Middle frontal gyrus (tissue), 1 donor: ENCODE results near the gene PIGQ.

Source experiments
- DNase-seq: peaks from one replicate; pipeline ENCODE4 v3.0.0-alpha.2; 2015; ENCODE audit warnings: low spot score; ENCODE audit errors: extremely low spot score

PIGQ gene

DNA sequence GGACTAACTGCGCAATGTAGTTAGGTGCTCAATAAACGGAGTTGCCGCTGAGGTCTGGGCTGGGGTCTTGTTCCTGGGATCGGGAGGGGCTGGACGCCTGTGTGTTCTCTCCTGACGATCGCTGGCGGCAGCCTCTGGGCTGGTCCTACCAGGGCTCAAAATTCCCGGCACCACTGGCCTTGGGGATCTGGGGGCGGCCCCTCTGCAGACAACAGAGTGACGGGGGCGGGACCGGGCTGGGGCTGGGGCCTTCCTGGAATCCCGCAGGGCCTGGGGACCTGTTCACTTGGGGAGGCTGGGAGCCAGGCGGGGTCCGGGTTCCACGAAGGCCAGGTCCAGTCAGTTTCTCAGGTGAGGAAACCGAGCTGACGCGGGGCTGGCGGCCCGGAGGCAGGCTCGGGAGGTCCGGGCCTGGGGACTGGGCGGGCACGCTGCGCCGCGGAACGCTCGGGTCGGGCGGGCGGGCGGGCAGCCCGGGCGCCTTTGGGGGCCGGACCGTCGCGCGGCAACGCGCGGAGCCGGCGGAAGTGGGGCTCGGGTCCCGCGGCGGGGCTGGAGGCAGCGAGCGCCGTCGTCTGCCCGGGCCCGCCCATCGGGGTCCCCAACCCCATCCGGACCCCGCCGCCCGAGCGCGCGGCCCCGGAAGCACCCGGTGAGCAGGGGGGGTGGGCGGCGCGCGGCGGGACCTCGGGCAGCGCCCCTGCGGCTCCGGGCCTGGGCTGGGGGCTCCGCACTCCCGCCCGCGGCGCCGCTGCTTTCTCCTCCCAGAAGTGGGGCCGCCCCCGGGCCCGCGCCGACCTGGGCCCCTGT, at the start of gene PIGQ:
PIGQ (plus strand) TSS at position 524 of the 810 bp plus-strand sequence. CDS start 4,107 bp downstream, outside the sequence.
- DNase-seq, result no peak

DNA sequence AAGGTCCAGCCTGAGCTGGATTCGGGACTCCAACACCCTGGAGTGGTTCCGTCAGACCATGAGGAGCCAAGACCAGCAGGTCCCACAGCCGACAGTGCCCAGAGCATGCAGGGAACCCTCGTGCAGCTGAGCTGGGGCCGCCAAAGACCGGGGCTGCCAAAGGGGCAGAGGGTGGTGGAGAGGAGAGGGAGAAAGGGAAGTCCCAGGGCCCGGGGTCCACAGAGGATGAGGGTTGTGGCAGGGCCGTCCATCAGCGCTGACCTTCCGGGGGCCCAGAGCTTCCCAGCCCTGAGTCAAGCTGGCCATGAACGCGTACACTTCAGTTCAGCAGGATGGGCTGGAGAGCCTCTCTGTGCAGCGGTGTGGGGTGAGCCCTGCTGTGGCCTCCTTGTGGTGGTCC, 48.9 kb upstream of the PIGQ start:
- DNase-seq, result no peak

DNA sequence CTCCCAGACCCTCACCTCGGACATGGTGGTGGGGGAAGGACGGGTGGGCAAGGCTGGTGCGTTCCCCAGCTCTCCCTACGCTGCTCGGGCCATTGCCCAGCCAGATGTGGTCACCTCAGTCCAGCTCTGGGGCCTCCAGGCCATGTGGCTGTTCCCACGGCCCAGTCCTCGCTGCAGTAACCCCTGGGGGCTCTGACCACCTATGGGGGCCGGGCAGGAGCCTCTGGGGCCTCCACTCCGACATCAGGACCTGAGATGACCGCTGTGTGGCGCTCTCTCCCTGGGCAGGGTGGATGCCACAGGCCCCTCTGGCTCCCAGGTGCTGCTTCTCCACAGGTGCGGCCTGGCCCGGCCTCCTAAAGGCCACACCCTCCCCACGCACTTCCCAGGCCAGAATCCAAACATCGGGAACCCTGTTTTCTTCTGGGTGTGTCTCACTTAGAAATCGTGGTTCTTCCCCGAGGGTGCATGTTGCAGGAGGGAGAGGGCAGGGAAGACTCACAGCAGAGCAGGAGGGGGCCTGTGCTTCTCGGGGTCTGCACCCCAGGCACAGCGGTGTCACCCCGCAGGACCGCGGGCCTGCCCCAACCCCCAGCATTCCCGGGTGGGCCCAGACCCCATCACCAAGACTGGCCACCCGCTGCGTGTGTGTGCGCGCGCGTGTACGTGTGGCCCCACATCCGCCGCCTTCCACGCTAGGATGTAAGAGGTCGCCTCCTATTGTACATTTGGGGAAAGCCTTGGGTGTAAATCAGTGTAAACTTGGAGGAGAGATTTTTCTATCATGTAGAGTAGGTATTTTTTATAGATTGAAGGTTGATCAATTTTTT, 48.2 kb upstream of the PIGQ start:
- no peak for DNase-seq

DNA sequence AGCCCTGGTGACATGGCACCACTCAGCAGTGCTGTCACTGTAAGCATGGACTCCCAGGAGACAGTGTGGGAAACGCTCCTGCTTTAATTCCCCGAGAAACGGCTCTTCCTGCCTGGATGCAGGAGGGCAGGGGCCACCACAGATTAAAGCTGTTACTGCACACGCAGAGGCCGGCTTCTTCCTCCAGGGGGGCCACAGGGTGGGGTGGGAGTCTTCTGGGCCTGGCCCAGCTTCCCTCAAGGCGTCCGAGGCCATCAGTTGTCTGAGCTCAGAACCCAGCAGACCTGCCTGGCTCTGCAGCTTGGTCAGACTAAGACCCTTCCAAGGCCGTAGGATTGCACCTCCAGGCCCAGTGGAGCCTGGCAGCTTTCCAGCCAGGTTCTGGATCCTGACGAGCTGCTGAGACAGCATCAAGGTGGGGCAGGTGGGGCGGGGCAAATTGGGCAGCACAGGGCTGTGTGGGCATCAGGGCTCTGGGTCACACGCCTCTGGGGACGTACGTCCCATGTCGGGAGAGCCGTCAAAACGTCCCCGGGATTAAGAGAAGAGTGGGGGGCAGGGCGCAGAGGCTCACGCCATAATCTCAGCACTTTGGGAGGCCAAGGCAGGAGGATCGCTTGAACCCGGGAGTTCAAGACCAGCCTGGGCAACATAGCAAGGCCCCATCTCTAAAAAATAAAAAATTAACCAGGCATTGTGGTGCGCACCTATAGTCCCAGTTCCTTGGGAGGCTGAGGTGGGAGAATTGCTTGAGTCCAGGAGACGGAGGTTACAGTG, 47.3 kb upstream of the PIGQ start:
- DNase-seq, result no peak

DNA sequence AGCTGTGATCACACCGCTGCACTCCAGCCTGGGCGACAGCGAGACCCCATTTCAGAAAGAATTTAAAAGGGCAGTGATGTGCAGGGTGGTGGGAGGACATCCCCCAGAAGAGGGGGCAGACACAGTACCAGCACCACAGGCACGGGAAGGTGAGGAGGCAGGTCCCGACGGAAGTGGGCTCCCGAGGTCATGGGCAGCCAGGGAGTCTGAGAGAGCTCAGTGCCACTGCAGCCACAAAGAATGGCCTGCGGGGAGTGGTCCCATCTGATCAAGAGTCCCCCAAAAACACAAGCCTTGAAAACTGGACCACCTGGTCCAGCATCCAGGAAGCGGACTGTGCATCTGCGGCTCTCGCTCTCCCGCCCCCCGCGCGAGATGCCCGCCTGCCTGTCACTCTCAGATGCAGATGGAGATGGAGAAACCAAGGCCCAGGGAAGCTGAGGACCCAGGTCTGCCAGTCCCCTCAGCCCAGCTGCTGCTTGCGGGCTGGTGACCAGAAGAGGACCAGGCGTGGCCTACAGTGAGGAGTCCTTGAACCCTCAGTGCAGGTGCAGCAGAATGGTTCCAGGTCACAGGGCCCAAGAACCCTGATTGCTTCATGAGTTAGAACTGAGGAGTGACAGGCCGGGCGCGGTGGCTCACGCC, 46.5 kb upstream of the PIGQ start:
- DNase-seq, result no peak

DNA sequence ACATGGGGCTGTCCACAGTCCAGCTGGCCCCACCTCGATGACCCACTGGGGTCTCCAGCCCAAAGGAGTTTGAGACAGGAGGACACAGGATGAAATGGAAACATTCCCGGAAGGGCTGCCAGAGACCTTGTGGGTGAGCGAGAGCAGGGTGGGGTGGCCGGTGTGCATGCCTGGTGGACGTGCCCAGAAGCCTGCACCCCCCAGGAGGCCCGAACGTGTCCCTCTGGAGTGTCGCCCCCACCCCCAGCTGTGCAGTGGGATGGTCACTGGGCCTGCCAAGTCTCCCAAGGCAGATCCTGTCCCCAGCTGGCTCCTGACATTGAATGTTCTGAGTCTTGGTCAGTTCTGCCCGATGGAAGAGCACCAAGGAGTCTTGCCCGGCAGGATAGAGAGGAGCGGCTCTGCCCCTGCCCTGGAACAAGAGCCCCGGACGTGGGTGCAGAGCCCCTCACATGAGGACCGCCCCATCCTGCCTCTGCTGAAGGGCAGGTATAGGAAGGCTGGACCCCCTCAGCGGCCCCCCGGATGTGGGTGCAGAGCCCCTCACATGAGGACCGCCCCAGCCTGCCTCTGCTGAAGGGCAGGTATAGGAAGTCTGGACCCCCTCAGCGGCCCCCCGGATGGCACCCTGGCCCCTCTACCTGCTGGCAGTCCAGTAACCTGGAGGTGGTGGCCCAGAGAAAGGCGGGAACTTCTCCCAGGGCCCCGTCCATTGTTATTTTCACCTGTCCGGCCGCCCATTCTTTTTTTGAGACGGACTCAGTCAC, 45.3 kb upstream of the PIGQ start:
- DNase-seq, result no peak

DNA sequence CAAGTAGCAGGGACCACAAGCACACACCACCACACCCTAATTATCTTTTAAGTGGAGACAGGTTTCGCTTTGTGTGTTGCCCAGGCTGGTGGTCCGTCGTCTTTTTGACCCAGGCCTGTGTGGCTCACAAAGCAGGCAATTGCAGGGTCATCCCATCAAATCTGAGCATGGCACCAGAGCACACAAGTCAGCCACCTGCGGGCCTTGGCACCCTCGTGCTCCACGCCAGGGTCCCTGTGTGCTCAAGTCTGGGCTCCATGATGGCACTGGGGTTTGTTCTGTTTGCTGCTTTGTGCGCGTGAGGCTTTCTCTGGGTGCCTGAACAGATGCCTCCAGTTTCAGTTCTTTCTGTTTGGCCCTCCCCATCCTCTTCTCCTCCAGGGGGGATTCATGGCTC, 44.6 kb upstream of the PIGQ start:
- no peak for DNase-seq

DNA sequence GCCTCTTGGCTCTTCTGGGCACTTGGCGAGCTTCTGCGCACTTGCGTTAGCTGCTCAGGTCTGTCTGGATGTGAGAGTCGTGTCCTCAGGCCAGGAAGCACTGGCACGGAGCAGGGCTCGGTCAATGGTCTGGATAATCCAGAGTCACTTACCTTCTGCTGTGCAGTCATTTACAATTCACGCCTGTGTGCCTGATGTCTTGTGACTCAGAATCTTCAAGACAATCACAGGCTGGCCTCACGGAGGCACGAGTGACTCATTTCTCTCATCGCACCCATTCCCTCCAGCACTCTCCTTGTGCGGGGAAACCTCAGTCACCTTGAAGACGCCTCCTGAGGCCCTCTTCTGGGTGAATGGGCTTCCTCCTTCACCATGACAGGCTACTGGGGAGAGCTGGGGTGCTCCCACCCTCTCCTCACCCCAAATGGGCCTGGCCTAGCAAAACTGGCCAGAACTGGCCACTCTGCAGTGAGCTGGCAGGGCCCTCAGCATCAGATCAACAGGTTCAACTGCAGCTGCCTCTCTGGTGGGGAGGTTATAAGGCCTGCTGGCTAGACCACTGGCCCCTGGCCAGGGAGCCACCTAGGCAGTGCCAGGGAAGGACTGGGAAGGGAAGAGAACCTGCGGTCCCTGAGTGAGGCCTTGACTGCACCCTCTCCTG, 44.1 kb upstream of the PIGQ start:
- no peak for DNase-seq

DNA sequence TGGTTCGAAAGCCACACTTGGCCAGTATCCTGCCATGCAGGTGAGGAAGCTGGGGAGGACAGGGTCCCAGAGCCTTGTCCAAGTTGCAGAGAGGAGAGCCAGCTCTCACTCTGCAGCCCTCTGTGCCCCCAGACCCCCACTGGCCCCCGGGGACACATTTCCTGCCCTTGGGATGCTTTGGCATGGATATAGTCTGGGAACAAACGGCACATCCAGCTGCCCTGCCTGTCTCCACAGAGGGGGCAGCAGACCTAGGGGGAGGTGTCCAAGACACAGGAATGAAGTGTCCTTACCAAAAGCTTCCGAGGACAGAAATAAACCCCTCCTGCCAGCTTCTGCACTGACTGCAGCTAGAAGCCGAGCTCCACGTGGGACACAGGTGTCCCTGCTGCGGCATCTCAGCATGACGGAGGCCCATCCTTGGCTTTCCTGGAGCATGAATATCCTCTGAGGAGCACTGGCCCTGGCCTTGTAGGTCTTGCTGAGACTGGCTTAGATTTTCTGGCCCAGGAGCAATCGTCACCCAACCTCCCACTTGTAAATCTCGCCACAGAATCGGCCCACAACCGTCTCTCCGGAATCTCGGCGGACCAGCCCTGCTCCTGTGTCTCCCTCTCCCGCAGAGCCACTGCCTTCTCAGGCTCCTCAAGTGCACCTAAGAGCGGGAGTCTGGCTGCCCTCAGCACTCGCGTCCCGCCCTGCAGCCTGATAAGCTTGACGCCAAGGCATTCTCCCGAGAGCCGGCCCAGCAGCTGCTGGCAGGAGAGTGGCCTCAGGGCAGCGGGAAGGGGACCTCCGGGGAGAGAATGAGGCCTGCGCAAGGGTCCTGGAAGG, 43.4 kb upstream of the PIGQ start:
- no peak for DNase-seq

DNA sequence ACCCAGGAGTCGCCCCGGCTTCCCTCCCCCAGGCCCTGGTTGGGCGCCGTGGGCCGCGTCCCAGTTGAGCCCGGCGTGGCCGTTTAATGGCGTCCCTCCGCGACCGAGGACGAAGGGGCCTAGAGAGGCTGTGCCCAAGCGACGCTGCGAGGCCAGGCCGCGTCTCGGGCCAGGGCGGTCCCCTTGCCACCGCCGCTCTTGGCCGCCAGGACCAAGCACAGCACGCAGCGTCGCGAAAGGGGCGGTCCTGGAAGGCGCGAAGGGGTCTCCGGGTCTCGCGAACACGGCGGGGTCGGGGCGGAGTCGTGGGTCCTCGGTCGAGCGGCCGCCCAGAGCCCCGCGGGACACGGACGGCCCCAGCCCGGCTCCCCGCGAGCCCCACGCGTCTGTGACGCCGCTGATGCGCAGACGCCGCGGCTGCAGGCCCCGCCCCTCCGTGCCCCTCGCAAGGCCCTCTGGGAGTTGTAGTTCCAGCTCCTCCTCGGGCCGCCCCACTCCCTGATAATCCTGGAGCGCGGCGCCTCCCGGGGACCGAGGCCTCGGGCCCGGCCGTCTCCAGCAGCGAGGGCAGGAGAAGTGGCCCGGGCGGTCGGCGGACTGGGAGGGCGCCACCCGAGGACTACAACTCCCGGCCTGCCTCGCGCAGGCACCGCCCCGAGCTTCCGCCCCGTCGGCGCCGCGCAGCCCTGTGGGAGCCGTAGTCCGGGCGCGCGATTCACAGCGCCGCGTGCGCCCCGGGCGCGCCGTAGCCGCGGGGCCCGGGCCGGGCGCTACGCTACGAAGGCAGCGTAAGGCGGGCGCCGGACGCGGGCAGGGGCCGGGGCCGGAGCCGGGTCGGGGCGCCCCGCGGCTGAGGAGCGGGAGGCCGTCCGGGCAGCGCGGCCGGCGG, 42.5 kb upstream of the PIGQ start, which contains the start of gene CAPN15:
CAPN15 (plus strand) TSS at position 698 of the 889 bp plus-strand sequence. CDS start 19,127 bp downstream, outside the sequence.
- peak; percentile 78 for DNase-seq

DNA sequence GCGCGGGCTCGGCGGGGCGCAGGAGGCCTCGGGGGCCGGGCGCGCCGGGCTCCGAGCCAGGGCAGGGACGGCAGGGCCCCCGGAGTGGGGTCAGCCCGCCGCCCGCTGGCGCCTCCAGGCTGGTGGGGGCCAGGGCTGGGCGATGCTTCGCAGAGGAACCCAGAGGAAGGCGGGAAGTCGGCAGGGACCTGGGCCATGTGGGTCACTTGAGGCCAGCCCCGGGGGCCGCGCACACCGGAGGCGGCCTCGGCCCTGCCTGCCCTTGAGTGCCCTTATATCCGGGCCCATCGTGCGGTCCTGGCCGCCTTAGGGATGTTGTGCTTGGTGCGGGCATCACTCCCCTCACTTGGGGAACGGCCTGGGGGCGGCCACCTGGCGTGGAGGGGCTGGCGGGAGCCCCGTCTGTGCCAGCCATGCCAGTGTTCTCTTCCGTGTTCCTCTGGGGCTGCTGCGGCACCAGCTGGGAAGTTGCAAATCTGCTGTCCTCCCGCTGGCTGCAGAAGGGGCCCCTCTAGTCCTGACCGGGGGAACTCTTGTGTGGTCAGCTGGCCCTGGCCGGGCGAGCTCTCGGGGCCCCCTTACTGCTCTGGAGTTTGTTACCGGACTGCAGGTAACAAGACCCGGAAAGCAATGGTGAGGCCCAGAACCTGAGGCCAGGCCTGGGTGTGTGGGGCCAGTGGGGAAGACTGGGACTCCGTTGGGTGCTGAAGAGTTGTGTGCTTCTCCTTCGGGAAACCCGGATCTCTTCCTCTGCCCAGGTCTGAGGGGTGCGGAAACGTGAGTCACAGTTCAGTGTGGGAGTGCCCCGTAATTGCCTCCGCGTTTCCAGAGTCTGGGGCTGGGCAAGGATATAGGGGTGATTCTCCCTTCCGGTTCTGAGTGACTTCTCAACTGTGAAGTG, 41.4 kb upstream of the PIGQ start:
- DNase-seq, result no peak

DNA sequence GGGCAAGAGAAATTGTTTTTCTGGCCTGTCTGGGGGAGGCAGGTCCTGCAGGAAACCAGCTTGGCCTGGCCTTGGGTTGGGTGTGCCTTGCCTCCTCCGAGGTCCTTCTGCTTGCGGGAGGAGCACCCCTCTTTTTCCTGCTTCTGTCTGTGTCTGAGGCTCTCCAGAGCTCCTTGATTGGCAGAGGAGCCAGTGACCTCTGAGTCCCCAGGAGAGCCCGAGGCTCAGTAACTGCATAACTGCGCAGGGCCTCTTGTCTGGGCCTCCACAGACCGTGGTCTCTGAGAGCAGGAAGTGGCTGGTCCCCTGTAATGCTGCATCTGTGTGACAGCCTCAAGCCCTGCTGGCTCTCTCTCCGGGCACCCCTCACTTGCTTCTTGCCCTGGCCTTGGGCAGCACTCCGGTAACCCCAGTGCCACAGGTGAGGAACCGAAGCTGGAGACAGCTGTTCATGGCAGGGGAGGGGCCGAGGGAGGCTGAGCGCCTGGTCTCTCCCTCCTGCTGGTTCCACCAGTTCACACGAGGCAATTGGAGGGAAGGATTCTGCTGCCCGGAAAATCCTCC, 40.7 kb upstream of the PIGQ start:
- DNase-seq, result no peak

DNA sequence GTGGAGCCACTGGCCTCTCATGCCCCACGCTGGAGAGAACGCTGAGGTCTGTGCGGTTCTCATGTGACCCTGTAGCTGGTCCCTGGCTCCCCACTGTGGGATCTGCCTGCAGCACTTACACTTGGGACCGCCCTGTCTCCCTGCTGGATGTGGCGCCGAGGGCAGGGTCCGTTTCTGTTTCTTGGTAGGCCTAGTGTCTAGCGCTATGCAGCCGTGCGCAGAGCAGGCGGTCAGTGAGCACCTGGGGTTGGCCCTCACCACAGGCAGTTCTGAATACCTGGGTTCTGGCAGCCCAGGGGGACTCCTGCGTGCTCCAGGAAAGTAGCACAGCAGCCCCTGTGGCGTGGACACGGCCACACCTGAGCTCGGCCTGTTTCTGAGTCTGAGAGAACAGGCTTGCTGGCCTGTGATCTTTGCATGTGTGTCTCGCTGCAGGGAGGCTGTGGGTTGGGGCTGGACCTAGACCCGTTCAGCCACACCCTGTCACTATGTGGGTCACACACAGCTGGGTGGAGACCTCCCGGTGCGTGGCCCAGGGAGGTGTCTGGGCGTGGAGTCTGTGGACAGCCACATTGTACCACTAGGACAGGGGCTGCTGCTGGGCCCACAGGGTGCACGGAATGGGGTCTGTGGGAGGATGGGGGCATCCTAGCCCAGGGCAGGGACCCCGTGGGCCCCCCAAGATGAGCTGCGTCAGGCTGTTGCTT, 39.5 kb upstream of the PIGQ start:
- DNase-seq, result no peak

DNA sequence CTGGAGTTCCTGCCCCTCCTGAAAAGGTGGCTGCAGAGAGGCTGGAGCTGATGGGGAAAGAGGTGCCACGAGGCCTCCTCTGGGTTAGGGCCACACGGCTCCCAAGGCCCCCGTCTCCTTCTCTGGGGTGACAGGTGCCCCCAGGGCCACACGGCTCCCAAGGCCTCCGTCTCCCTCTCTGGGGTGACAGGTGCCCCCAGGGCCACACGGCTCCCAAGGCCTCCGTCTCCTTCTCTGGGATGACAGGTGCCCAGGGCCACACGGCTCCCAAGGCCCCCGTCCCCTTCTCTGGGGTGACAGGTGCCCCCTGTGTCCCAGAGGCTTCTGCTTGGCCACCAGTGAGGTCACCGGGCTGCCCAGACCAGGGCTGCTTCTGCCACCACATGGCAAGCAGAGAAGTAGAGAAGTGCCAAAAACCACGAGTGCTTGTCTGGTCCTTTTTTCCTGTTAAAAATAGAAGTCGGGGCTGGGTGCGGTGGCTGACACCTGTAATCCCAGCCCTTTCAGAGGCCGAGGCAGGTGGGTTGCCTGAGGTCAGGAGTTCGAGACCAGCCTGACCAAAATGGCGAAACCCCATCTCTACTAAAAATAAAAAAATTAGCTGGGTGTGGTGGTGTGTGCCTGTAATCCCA, 38.2 kb upstream of the PIGQ start:
- DNase-seq, result no peak

DNA sequence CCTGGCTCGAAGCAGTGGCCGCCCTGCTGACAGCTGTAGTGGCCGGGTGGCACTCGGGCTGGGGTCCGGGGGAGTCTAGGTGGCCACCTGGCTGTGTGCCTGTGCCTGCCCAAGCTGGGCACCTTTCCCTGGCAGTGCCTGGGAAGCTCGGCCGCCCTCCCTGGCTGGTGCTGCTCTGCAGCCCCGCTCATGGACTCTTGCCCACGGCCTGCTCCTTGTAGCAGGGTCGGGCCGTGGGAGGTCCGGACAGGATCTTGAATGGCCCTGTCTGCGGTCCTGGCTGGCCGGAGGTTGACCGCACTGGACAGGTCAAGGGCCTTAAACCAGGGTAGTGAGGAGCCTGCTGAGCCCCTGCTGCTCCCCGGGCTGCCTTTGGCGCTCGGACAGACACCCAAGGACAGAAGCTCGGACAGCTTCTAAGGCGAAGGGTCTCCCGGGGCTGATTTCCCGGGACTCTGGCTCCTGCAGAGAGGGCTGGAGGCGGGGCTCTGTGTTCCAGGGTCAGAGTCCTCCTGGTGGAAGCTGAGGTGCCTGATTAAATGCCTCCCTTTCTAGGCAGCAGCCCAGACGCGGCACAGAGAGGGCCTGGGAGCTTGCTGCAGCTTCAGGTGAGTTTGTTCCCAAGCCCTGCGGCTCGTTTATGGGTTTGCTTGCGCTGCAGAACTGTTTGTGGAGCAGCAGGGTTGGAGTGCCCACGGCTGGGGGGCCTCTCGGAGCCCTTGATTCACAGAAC, 36.2 kb upstream of the PIGQ start:
- DNase-seq, result no peak
